Metanephros (tissue), 2 donors: ENCODE measurements around the gene SIX3. TPM values are rescaled to one million over a fixed set of nuclear protein-coding genes. Genes with fewer than 3 reads are reported as not detected.

Experiments
- small RNA-seq: library from RNA; depleted of rRNA; stranded (forward); fragments of <200 nt; gene quantifications from one replicate; pipeline ENCODE3, GENCODE V24; 2014; ENCODE audit warnings: low replicate concordance
- total RNA-seq: library from RNA; depleted of rRNA; stranded (reverse); fragments of >200 nt; gene quantifications from one replicate; pipeline ENCODE4 v1.2.3, GENCODE V29; 2014

Gene SIX3
- not detected for total RNA-seq

GRCh38 chr2:44941551-44942234, at the start of gene SIX3:
Gene SIX3 (plus strand): TSS chr2:44941702. CDS start chr2:44942105, 403 bp downstream.

Small RNAs within 50 kb of the gene (small RNA-seq; reads per million reads assigned to genes)
- gene RF02246 (not detected), gene RF02247 (not detected), gene RF02248 (not detected), gene RF02250 (not detected), gene RF02251 (not detected), gene RF02252 (not detected)

Other genes with a start within 250 kb of the SIX3 start
- gene SIX2, start 67.8 kb downstream of the SIX3 start, total RNA-seq: 10.7 TPM